Globus pallidus (tissue), 1 donor: ENCODE data around the gene PET100.

ENCODE experiments used
- DNase-seq: peaks from one replicate; pipeline ENCODE4 v3.0.0-alpha.2; 2015; ENCODE audit warnings: low spot score

The PET100 gene

GRCh38 chr19:7612282-7613274, 17.0 kb upstream of the PET100 start:
- no peak for DNase-seq

GRCh38 chr19:7614859-7615741, 14.5 kb upstream of the PET100 start:
- no peak for DNase-seq

- no peak for DNase-seq
Measured at GRCh38 chr19:7617172-7617571, 12.4 kb upstream of the PET100 start.

GRCh38 chr19:7617735-7618134, 11.9 kb upstream of the PET100 start:
- no peak for DNase-seq

- no peak for DNase-seq
Measured at GRCh38 chr19:7618348-7618747, 11.2 kb upstream of the PET100 start.

- DNase-seq, result no peak
Measured at GRCh38 chr19:7618771-7619510, 10.7 kb upstream of the PET100 start.

- DNase-seq, result no peak
Measured at GRCh38 chr19:7619671-7620441, 9.7 kb upstream of the PET100 start.

GRCh38 chr19:7620442-7621412, 8.9 kb upstream of the PET100 start:
- DNase-seq, result no peak

GRCh38 chr19:7622933-7623685, 6.5 kb upstream of the PET100 start:
- no peak for DNase-seq

- no peak for DNase-seq
Measured at GRCh38 chr19:7623725-7624603, 5.6 kb upstream of the PET100 start.

- no peak for DNase-seq
Measured at GRCh38 chr19:7624810-7625209, 4.8 kb upstream of the PET100 start.

- DNase-seq, result no peak
Measured at GRCh38 chr19:7625763-7626372, 3.7 kb upstream of the PET100 start.

- no peak for DNase-seq
Measured at GRCh38 chr19:7627166-7627565, 2.4 kb upstream of the PET100 start.

GRCh38 chr19:7628589-7629311, 843 bp upstream of the PET100 start:
- DNase-seq, result no peak

GRCh38 chr19:7631577-7631976, 2.0 kb downstream of the PET100 start:
- no peak for DNase-seq

GRCh38 chr19:7632340-7633203, 3.0 kb downstream of the PET100 start:
- no peak for DNase-seq
